Activated CD4-positive, alpha-beta T cell treated with anti-CD3 and anti-CD28 coated beads, Interleukin-2, amount 10 ng/mL, durations not matched to agents 7 days and 5 days (primary cell): Measurements from ENCODE around the gene B3GALT4. TPM values are rescaled to one million over a fixed set of nuclear protein-coding genes. Genes with fewer than 3 reads are reported as not detected.

Source experiments
- CTCF ChIA-PET: fragments of 350-600 bp; sonication (Branson Sonifier 250); formaldehyde crosslinking; loops from one replicate; lab custom pipeline; 2021; ENCODE audit warnings: antibody characterized with exemption; lab: Charles Lee
- POLR2A ChIA-PET: fragments of 350-600 bp; sonication (Branson Sonifier 250); formaldehyde crosslinking; loops from one replicate; lab custom pipeline; 2021; ENCODE audit warnings: antibody characterized with exemption; lab: Charles Lee
- DNase-seq: peaks from one replicate; pipeline ENCODE4 v3.0.0-alpha.2; 2020
- H3K27ac Mint-ChIP-seq: one replicate; pipeline ENCODE4 v1.8.0; 2021; ENCODE audit warnings: mild to moderate bottlenecking, moderate library complexity, mixed read lengths
- H3K27me3 Mint-ChIP-seq: one replicate; pipeline ENCODE4 v1.8.0; 2021; ENCODE audit warnings: mixed read lengths
- H3K36me3 Mint-ChIP-seq: one replicate; pipeline ENCODE4 v1.8.0; 2021; ENCODE audit warnings: low read depth, mixed read lengths
- H3K4me1 Mint-ChIP-seq: one replicate; pipeline ENCODE4 v1.8.0; 2021; ENCODE audit warnings: mixed read lengths
- H3K4me3 Mint-ChIP-seq: one replicate; pipeline ENCODE4 v1.8.0; 2021; ENCODE audit warnings: mild to moderate bottlenecking, moderate library complexity, mixed read lengths
- H3K9me3 Mint-ChIP-seq: one replicate; pipeline ENCODE4 v1.8.0; 2021; ENCODE audit warnings: mixed read lengths
- total RNA-seq, 2 experiments: library from RNA; stranded (reverse); gene quantifications; one replicate each; pipeline ENCODE4 v1.2.3, GENCODE V29; 2021

B3GALT4 gene
- total RNA-seq, 2 experiments from 2014 or later: 18.3 to 21.5 TPM

DNA sequence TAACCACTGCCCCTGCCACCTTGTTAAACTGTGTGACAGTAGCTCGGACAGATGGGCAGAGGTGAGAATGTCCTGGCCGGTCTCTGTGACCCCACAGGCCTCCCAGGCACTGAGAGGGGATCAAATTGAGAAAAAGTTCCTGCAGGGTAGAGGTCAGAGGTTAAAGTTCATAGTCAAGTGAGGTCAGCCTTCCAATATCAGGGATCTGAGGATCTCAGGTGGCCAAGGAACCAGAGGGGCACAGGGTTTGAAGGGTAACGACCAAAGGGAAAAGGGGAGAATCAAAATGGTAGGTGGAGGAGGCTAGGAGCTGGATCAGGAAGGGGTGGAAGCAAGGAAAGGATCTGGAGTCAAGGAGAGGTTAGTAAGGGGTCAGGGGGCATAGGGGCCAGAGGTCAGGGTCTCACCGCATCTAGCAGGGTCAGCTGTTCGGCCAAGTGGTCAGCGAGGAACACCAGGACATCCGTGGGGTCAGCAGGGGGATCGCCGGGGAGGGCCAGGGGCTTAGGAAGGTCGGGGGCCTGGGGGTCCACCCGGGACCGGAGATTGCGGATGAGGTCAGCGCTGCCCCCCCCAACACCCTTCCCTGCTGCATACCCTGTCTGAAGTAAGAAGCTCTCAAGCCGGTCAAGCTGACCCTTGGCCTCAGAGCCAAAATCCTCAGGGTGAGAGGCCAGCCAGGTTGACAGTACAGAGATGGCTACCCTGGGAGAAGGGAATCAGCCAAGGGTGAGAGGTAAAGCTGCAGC lies 18.9 kb downstream of the B3GALT4 start:
- H3K36me3 Mint-ChIP-seq: peaks cover 43% of the 10 kb centered on the region
- no peaks in the 10 kb centered on the region for H3K9me3 Mint-ChIP-seq
- ChIA-PET POLR2A (interaction anchor here (0.6 kb wide), 1 partner anchor 14 kb away, joined by 3 read pairs; no protein-coding TSS in a partner anchor), CTCF (interaction anchor here (1.0 to 2.1 kb wide), 3 partner anchors 11 to 47 kb away, joined by 3 to 11 read pairs (median 4); partner anchors contain the start of gene B3GALT4)
- peak; percentile 4 for DNase-seq
- H3K27ac Mint-ChIP-seq: peak overlapping the region; percentile 28
- H3K4me3 Mint-ChIP-seq: peak overlapping the region; percentile 25
- peaks cover 35% of the 10 kb centered on the region for H3K4me1 Mint-ChIP-seq
- no peaks in the 10 kb centered on the region for H3K27me3 Mint-ChIP-seq

DNA sequence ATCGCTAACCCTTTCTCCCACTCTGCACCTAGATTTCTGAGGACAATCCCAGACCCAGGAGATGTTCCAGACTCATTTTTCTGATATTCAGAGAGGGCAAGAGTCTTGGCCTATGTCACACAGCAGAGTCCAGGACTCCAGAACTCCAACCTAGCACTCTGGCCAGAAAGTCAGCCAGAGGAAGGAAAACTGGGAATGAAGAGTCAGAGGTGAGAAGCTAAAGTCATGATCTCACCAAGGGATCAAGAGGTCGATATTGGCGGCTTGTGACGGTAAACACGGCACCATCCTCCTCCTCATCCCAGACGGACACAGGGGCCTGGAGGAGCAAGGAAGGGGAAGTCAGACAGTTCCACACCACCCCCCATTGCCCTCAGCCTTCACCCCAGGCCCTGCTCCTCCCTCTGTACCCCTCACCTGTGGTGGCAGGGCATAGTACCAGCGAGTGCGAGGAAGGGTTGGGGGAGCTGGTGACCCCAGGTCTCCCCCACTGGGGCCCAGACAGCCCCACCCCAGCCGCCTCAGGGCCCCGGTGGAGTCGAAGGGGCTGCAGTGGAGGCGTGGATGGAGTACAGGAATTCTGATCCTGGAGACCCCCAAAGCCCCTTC lies 20.0 kb downstream of the B3GALT4 start:
- no peaks in the 10 kb centered on the region for H3K9me3 Mint-ChIP-seq
- peaks cover 45% of the 10 kb centered on the region for H3K36me3 Mint-ChIP-seq
- CTCF ChIA-PET: interaction anchor here (1.0 to 2.1 kb wide), 3 partner anchors 10 to 48 kb away, joined by 3 to 11 read pairs (median 4); partner anchors contain the start of gene B3GALT4

DNA sequence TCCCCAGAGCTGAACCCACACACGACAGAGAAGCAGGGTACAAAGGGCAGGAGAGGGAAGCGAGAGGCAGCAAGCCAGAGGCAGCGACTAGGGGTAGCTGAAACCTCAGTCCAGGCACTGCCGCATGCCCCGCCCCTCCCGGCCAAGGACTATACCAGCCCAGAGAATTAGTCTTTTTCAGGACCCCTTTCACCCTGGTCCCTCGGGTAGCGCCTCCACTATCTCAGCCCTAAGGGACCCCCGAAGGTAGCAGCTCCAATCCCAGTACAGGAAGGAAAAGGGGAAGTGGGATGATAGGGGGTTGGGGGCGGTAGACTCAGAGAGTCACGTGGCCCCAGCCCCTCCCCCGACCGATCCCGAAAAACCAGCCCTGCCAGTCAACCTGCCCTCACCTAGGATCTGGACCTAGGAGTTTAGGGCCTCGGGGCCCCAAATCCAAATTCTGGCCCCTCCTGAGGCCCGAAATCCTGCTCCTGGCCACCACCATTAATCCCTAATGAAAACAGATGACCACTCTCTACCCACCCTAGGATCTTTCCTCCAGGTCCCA lies 20.6 kb downstream of the B3GALT4 start:
- H3K4me1 Mint-ChIP-seq: peaks cover 40% of the 10 kb centered on the region
- ChIA-PET POLR2A (no interaction called here), CTCF (interaction anchor here (0.6 to 2.1 kb wide), 2 partner anchors 20 to 93 kb away, joined by 3 to 11 read pairs; partner anchors contain the start of gene B3GALT4)
- H3K27me3 Mint-ChIP-seq: no peaks in the 10 kb centered on the region
- no peak for DNase-seq
- H3K4me3 Mint-ChIP-seq: peak overlapping the region; percentile 93
- peaks cover 40% of the 10 kb centered on the region for H3K36me3 Mint-ChIP-seq
- no peak overlapping the region for H3K27ac Mint-ChIP-seq
- H3K9me3 Mint-ChIP-seq: no peaks in the 10 kb centered on the region

More for the DNA sequence above, 20.0 kb downstream of the B3GALT4 start:
- H3K4me3 Mint-ChIP-seq: peak overlapping the region; percentile 93
- H3K4me1 Mint-ChIP-seq: peaks cover 37% of the 10 kb centered on the region
- no peak overlapping the region for H3K27ac Mint-ChIP-seq
- no peaks in the 10 kb centered on the region for H3K27me3 Mint-ChIP-seq
- no peak for DNase-seq
- POLR2A ChIA-PET: no interaction called here

- DNase-seq: peak; percentile 85
- H3K27ac Mint-ChIP-seq: peak overlapping the region; percentile 98
- peaks cover 40% of the 10 kb centered on the region for H3K4me1 Mint-ChIP-seq
- CTCF ChIA-PET: interaction anchor here (0.6 to 1.8 kb wide), 3 partner anchors 8 to 93 kb away, joined by 3 to 10 read pairs (median 7); partner anchors contain the start of genes B3GALT4 and PFDN6
- peaks cover 42% of the 10 kb centered on the region for H3K36me3 Mint-ChIP-seq
- no peaks in the 10 kb centered on the region for H3K27me3 Mint-ChIP-seq
- peak overlapping the region; percentile 93 for H3K4me3 Mint-ChIP-seq
- POLR2A ChIA-PET: interaction anchor here (1.6 kb wide), 1 partner anchor 21 kb away, joined by 8 read pairs; the partner anchor contains the start of gene B3GALT4
- H3K9me3 Mint-ChIP-seq: no peaks in the 10 kb centered on the region
Observed at GRCh38 chr6:33297956-33298772, 21.2 kb downstream of the B3GALT4 start.

- ChIA-PET CTCF (interaction anchor here (0.7 to 1.8 kb wide), 10 partner anchors 9 to 101 kb away, joined by 3 to 10 read pairs (median 6); partner anchors contain the start of genes B3GALT4, PFDN6, RPS18 and VPS52), POLR2A (interaction anchor here (1.4 to 1.6 kb wide), 2 partner anchors 22 to 27 kb away, joined by 8 to 11 read pairs; partner anchors contain the start of genes B3GALT4, RPS18 and VPS52)
- Mint-ChIP-seq H3K4me3 (peak within 1 kb of the TSS; percentile 93), H3K27ac (peak within 1 kb of the TSS; percentile 98), H3K27me3 (no peaks in the 10 kb centered on the region), H3K4me1 (peaks cover 43% of the 10 kb centered on the region), H3K9me3 (no peaks in the 10 kb centered on the region), H3K36me3 (peaks cover 47% of the 10 kb centered on the region)
- peak; percentile 74 for DNase-seq
Observed at GRCh38 chr6:33298773-33299236, 21.9 kb downstream of the B3GALT4 start, which contains the start of gene RGL2. Gene RGL2, minus strand, starts transcription at chr6:33298942. Its CDS starts 332 bp downstream, at chr6:33298610.

DNA sequence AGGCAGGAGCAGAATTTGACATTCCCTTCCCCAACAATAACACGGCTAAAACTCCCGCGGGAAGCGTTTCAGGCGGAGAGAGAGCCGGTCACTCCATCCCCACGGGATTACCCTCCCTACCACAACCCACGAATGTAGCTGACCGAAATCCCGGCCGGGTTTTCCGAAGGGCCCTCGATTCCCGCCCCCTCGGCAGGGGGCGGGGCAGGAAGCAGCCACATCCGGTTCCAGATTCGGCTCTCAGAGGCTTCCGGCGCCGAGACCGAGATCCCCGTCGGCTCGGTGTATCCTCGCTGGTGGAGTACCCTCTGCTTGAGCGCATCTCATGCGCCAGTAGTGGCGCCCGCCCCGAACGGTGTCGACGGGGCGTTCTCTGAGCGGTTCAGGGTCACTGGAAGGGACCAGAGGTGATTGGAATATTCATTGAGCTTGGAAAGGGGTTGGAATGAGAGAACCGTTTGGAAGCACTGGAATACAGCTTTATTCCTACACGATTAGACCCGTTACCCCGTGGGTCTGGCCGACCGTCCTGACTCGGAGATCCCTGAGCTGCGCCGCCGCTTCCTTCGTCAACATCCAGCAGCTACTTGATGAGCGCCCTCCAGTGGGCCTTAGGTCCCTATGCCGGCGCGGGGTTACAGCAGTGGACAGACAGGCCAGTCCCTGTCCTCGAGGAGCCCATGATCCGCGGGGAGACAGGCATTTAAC lies 22.5 kb downstream of the B3GALT4 start:
- H3K9me3 Mint-ChIP-seq: no peaks in the 10 kb centered on the region
- ChIA-PET CTCF (interaction anchor here (0.7 to 1.8 kb wide), 14 partner anchors 9 to 102 kb away, joined by 3 to 11 read pairs (median 4); partner anchors contain the start of genes B3GALT4, PFDN6, RPS18 and VPS52), POLR2A (interaction anchor here (0.7 to 1.6 kb wide), 3 partner anchors 22 to 48 kb away, joined by 4 to 11 read pairs (median 8); partner anchors contain the start of genes B3GALT4, RPS18 and VPS52)
- peak overlapping the region; percentile 98 for H3K27ac Mint-ChIP-seq
- peaks cover 44% of the 10 kb centered on the region for H3K36me3 Mint-ChIP-seq
- no peaks in the 10 kb centered on the region for H3K27me3 Mint-ChIP-seq
- peak overlapping the region; percentile 93 for H3K4me3 Mint-ChIP-seq
- peaks cover 44% of the 10 kb centered on the region for H3K4me1 Mint-ChIP-seq
- DNase-seq: peak; percentile 96

DNA sequence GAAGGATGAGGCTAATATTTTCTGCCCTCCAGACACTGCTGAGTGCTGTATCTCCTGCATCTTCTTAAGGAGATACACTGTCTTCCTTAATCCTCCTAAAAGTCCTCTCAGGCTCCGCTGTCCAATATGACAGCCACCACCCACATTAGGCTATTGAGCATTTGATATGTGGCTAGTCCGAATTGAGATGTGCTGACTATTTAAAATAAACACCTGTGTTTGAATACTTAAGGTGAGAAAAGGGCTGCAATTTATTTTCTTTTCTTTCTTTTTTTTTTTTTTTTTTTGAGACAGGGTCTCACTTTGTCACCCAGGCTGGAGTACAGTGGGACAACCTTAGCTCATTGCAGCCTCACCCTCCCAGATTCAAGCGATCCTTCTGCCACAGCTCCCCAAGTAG lies 25.0 kb downstream of the B3GALT4 start:
- Mint-ChIP-seq H3K27ac (no peak overlapping the region), H3K36me3 (peaks cover 57% of the 10 kb centered on the region), H3K4me3 (no peak overlapping the region), H3K4me1 (peaks cover 49% of the 10 kb centered on the region), H3K27me3 (no peaks in the 10 kb centered on the region), H3K9me3 (no peaks in the 10 kb centered on the region)
- ChIA-PET CTCF (interaction anchor here (0.7 to 2.1 kb wide), 5 partner anchors 8 to 307 kb away, joined by 3 to 11 read pairs (median 4); no protein-coding TSS in a partner anchor), POLR2A (interaction anchor here (0.7 kb wide), 1 partner anchor 32 kb away, joined by 14 read pairs; no protein-coding TSS in a partner anchor)
- no peak for DNase-seq

- H3K27me3 Mint-ChIP-seq: no peaks in the 10 kb centered on the region
- CTCF ChIA-PET: no interaction called here
- peaks cover 65% of the 10 kb centered on the region for H3K36me3 Mint-ChIP-seq
- H3K4me1 Mint-ChIP-seq: peaks cover 45% of the 10 kb centered on the region
- POLR2A ChIA-PET: no interaction called here
- H3K4me3 Mint-ChIP-seq: no peak overlapping the region
- DNase-seq: no peak
- H3K27ac Mint-ChIP-seq: no peak overlapping the region
- H3K9me3 Mint-ChIP-seq: no peaks in the 10 kb centered on the region
Observed at GRCh38 chr6:33304216-33304615, 27.3 kb downstream of the B3GALT4 start.

GRCh38 chr6:33305052-33305451 lies 28.1 kb downstream of the B3GALT4 start:
- DNase-seq: no peak

DNA sequence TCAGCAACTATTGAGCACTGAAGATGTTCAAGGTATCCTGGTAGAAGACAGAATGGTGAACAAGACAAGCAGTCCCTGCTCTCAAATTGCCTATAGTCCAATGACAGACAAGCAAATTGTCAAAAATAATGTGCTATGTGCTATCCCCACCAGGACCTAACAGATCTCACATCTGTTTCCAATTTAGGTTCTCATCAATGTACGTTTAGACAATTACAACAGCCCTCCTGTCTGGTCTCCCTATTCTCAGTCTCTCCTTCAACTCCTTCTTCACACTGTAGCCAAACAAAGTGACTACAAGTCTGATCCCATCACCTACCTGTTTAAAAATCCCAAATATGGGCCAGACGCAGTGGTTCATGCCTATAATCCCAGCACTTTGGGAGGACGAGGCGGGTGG lies 29.4 kb downstream of the B3GALT4 start:
- no peak for DNase-seq
- Mint-ChIP-seq H3K4me3 (no peak overlapping the region), H3K4me1 (peaks cover 32% of the 10 kb centered on the region), H3K27ac (no peak overlapping the region), H3K9me3 (no peaks in the 10 kb centered on the region), H3K27me3 (no peaks in the 10 kb centered on the region), H3K36me3 (peaks cover 52% of the 10 kb centered on the region)
- POLR2A ChIA-PET: no interaction called here
- CTCF ChIA-PET: interaction anchor here (0.9 kb wide), 1 partner anchor 10 kb away, joined by 3 read pairs; no protein-coding TSS in a partner anchor

More at GRCh38 chr6:33305052-33305451, 28.1 kb downstream of the B3GALT4 start:
- Mint-ChIP-seq H3K36me3 (peaks cover 58% of the 10 kb centered on the region), H3K27me3 (no peaks in the 10 kb centered on the region), H3K4me3 (no peak overlapping the region), H3K4me1 (peaks cover 37% of the 10 kb centered on the region), H3K9me3 (no peaks in the 10 kb centered on the region), H3K27ac (no peak overlapping the region)
- CTCF ChIA-PET: interaction anchor here (0.6 kb wide), 1 partner anchor 10 kb away, joined by 3 read pairs; no protein-coding TSS in a partner anchor
- POLR2A ChIA-PET: no interaction called here
